B cell (primary cell): Measurements from ENCODE around the gene KRT14. TPM values are rescaled to one million over a fixed set of nuclear protein-coding genes. Genes with fewer than 3 reads are reported as not detected.

ENCODE experiments used
- ATAC-seq: fragments of 200-7000 bp; cut with Tn5 transposase; one replicate; pipeline ENCODE4 v1.10.0; 2021; ENCODE audit warnings: low read depth, mild to moderate bottlenecking, moderate number of reproducible peaks, moderate library complexity
- CTCF ChIA-PET: fragments of 350-600 bp; sonication (Branson Sonifier 250); formaldehyde crosslinking; loops from one replicate; lab custom pipeline; 2021; ENCODE audit warnings: antibody characterized with exemption, inconsistent platforms; lab: Charles Lee
- POLR2A ChIA-PET: fragments of 350-600 bp; sonication (Branson Sonifier 250); formaldehyde crosslinking; loops from one replicate; lab custom pipeline; 2021; ENCODE audit warnings: antibody characterized with exemption; lab: Charles Lee
- DNase-seq: peaks from one replicate; pipeline ENCODE4 v3.0.0; 2013
- H2AFZ ChIP-seq: 2 replicates; pipeline ENCODE4 v1.6.1; 2012; ENCODE audit warnings: mild to moderate bottlenecking, low read depth, low read length; ENCODE audit not compliant: insufficient read depth, poor library complexity, severe bottlenecking
- H3K27ac ChIP-seq, 2 donors: 1 replicate in 1 of 2; 2 replicates in 1 of 2; pipeline ENCODE4 v1.5.1; 2012 to 2013; ENCODE audit warnings: low read length in 2 of 2, mild to moderate bottlenecking in 2 of 2, moderate library complexity in 1 of 2
- H3K27me3 ChIP-seq, 4 experiments: fragments of 200-600 bp in 1 of 4; sonication (generic) in 1 of 4; replicated peaks in 1 of 4; 1 replicate in 2 of 4; 2 replicates in 2 of 4; pipeline versions ENCODE4 v1.6.1 to v1.7.0; 2013 to 2016; ENCODE audit warnings: low read length in 3 of 4, mild to moderate bottlenecking in 2 of 4, mixed read lengths in 1 of 4, moderate library complexity in 1 of 4; ENCODE audit not compliant: insufficient read depth in 4 of 4, control insufficient read depth in 3 of 4; ENCODE audit errors: control extremely low read depth in 1 of 4
- H3K36me3 ChIP-seq, 2 experiments: replicated peaks in 1 of 2; 1 replicate in 1 of 2; 2 replicates in 1 of 2; pipeline versions ENCODE4 v1.6.1 to v1.7.1; 2013; ENCODE audit warnings: low read length in 1 of 2; ENCODE audit not compliant: insufficient read depth in 2 of 2, control insufficient read depth in 1 of 2; ENCODE audit errors: control extremely low read depth in 1 of 2, extremely low read depth in 1 of 2
- H3K4me1 ChIP-seq, 2 donors: fragments of 200-600 bp in 1 of 2; sonication (generic) in 1 of 2; 1 replicate in 1 of 2; 2 replicates in 1 of 2; pipeline versions ENCODE4 v1.5.1 to v1.6.1; 2013 to 2017; ENCODE audit warnings: low read length in 2 of 2; ENCODE audit not compliant: control insufficient read depth in 2 of 2, insufficient read depth in 2 of 2
- H3K4me2 ChIP-seq: replicated peaks from 2 replicates; pipeline ENCODE3; 2012; ENCODE audit warnings: mild to moderate bottlenecking, low read depth, low read length; ENCODE audit not compliant: poor library complexity, severe bottlenecking
- H3K4me3 ChIP-seq, 5 experiments: fragments of 200-600 bp in 1 of 5; sonication (generic) in 1 of 5; 1 replicate in 3 of 5; 2 replicates in 2 of 5; pipeline versions ENCODE4 v1.5.1 to v1.7.0; 2011 to 2016; ENCODE audit warnings: low read length in 4 of 5, mild to moderate bottlenecking in 4 of 5, low read depth in 2 of 5, control low read depth in 1 of 5, moderate library complexity in 1 of 5; ENCODE audit not compliant: insufficient read depth in 1 of 5; ENCODE audit errors: control extremely low read depth in 1 of 5, extremely low read depth in 1 of 5
- H3K79me2 ChIP-seq: fragments of 200-600 bp; sonication (generic); one replicate; pipeline ENCODE4 v1.6.0; 2016; ENCODE audit warnings: low read length; ENCODE audit not compliant: control insufficient read depth, insufficient read depth
- H3K9ac ChIP-seq: fragments of 200-600 bp; sonication (generic); 2 replicates; pipeline ENCODE4 v1.6.1; 2017; ENCODE audit warnings: mild to moderate bottlenecking, low read length, moderate library complexity
- H3K9me3 ChIP-seq, 3 donors: one replicate each; pipeline versions ENCODE4 v1.6.1 to v1.7.1; 2013; ENCODE audit warnings: low read length in 2 of 3; ENCODE audit not compliant: control insufficient read depth in 2 of 3, insufficient read depth in 1 of 3; ENCODE audit errors: control extremely low read depth in 1 of 3
- H4K20me1 ChIP-seq: 2 replicates; pipeline ENCODE4 v1.6.0; 2012; ENCODE audit warnings: mild to moderate bottlenecking, low read length; ENCODE audit not compliant: insufficient read depth, control insufficient read depth, poor library complexity, severe bottlenecking
- H3K27ac Mint-ChIP-seq: one replicate; pipeline ENCODE4 v1.8.0; 2021; ENCODE audit warnings: mixed read lengths
- H3K27me3 Mint-ChIP-seq: one replicate; pipeline ENCODE4 v1.8.0; 2021; ENCODE audit warnings: mixed read lengths
- H3K4me1 Mint-ChIP-seq: one replicate; pipeline ENCODE4 v1.8.0; 2021; ENCODE audit warnings: mixed read lengths
- H3K4me3 Mint-ChIP-seq: one replicate; pipeline ENCODE4 v1.8.0; 2021; ENCODE audit warnings: mixed read lengths
- H3K9me3 Mint-ChIP-seq: one replicate; pipeline ENCODE4 v1.8.0; 2022; ENCODE audit warnings: mixed read lengths; ENCODE audit not compliant: insufficient read depth
- EZH2 ChIP-seq: IDR thresholded peaks from 2 replicates; pipeline ENCODE4 v1.6.1; 2012; ENCODE audit warnings: borderline replicate concordance, low read depth, mild to moderate bottlenecking, moderate library complexity, low read length; ENCODE audit not compliant: insufficient read depth, poor library complexity, severe bottlenecking
- WGBS: methylation state at CpG from one replicate; pipeline ENCODE4 v1.1.5; 2013; ENCODE audit warnings: missing lambda C conversion rate; ENCODE audit not compliant: insufficient coverage; 5-methylcytosine and 5-hydroxymethylcytosine counted together
- intact Hi-C: fragments of 100-400 bp; cut with micrococcal nuclease; formaldehyde crosslinking; loops from one replicate; pipeline ENCODE4 v1.10.0; 2022
- polyA minus RNA-seq: library from RNA; depleted of rRNA, polyadenylated mRNA; stranded (reverse); fragments of >200 nt; gene quantifications from 2 replicates; pipeline ENCODE4 v1.2.3, GENCODE V29; 2012
- polyA plus RNA-seq: library from polyadenylated mRNA; depleted of rRNA; stranded (reverse); fragments of >200 nt; gene quantifications from 2 replicates; pipeline ENCODE4 v1.2.3, GENCODE V29; 2012
- total RNA-seq, 2 donors: library from RNA; stranded (reverse); fragments of 120-200 nt in 1 of 2; gene quantifications; 1 replicate in 1 of 2; 2 replicates in 1 of 2; pipeline versions ENCODE4 v1.2.3 to v1.2.4, GENCODE V29; 2013 to 2022
- TF ChIP-seq, protein P1 (sequence below): fragments of 200-600 bp; IDR thresholded peaks from one replicate; pipeline ENCODE4 v1.8.0; 2022; ENCODE audit warnings: antibody characterized with exemption, mild to moderate bottlenecking

The KRT14 gene
- total RNA-seq (not detected in 2 replicates), polyA plus RNA-seq (not detected in 2 replicates), polyA minus RNA-seq (0.21 TPM in 1 of 2 replicates, not detected in the other)
- total RNA-seq (2013), result not detected

DNA sequence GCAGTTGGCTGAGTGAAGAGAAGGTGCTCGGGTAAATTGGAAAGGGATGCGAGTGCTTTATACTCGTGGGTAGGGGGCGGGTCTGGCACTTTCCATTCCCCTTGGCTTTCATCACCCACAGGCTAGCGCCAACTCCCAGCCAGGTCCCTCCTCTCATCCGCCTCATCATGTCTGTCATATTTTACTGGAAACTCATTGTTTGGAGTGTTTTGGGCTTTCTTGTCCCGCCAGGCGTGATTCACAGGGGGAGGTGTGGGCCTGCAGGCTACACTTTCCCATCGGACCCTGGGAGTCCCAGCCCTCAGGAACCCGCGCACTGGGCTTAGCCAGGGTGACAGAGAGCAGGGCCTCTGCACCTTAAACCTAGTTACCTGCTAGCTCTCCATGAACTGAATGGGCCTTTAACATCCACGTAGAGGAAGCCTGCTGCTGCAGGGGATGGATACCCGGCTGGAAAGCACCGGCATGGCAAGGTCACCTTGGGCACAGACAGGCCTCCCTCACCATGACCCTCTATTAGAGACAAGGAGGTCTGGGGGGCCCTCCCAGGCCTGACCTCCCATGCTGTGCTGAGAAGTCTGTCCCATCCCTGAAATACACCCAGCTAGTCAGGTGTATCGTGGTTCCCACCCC is at the start of gene KRT14:
KRT14 (minus strand) TSS at position 33 of the 633 bp plus-strand sequence. CDS start 61 bp downstream, outside the sequence.
- 80% methylated on average over 10 of the region's 15 CpGs for WGBS
- H3K4me3 Mint-ChIP-seq, result no peak within 1 kb of the TSS
- H3K27me3 ChIP-seq, result peaks cover 0 to 4% (median 0%) of the 10 kb centered on the region in 4 experiments
- ChIA-PET CTCF (interaction anchor here (1.3 kb wide), 1 partner anchor 38 kb away, joined by 3 read pairs; no protein-coding TSS in a partner anchor), POLR2A (no interaction called here)
- no peak within 1 kb of the TSS for H3K4me3 ChIP-seq
- H3K9me3 Mint-ChIP-seq, result no peaks in the 10 kb centered on the region
- no peak for ATAC-seq
- H3K4me2 ChIP-seq, result no peak within 1 kb of the TSS
- H3K9ac ChIP-seq, result no peak within 1 kb of the TSS
- no peak within 1 kb of the TSS for H3K27ac ChIP-seq
- no peaks in the 10 kb centered on the region for H3K36me3 ChIP-seq
- H3K4me1 ChIP-seq, result no peaks in the 10 kb centered on the region
- no peak within 1 kb of the TSS for H3K27ac Mint-ChIP-seq
- no peaks in the 10 kb centered on the region for H3K79me2 ChIP-seq
- no peaks in the 10 kb centered on the region for H4K20me1 ChIP-seq
- peaks cover 0 to 5% (median 0%) of the 10 kb centered on the region in 3 donors for H3K9me3 ChIP-seq
- H2AFZ ChIP-seq, result no peak within 1 kb of the TSS
- TF ChIP-seq EZH2, result no peak
- TF ChIP-seq, protein P1, sequence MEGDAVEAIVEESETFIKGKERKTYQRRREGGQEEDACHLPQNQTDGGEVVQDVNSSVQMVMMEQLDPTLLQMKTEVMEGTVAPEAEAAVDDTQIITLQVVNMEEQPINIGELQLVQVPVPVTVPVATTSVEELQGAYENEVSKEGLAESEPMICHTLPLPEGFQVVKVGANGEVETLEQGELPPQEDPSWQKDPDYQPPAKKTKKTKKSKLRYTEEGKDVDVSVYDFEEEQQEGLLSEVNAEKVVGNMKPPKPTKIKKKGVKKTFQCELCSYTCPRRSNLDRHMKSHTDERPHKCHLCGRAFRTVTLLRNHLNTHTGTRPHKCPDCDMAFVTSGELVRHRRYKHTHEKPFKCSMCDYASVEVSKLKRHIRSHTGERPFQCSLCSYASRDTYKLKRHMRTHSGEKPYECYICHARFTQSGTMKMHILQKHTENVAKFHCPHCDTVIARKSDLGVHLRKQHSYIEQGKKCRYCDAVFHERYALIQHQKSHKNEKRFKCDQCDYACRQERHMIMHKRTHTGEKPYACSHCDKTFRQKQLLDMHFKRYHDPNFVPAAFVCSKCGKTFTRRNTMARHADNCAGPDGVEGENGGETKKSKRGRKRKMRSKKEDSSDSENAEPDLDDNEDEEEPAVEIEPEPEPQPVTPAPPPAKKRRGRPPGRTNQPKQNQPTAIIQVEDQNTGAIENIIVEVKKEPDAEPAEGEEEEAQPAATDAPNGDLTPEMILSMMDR, result no peak
- H3K4me1 Mint-ChIP-seq, result no peaks in the 10 kb centered on the region
- intact Hi-C loops, result no loop called here
- H3K27me3 Mint-ChIP-seq, result peaks cover 32% of the 10 kb centered on the region
- no peak for DNase-seq
